Spleen (tissue), 11 donors: ENCODE measurements around the gene CEP131. TPM values are rescaled to one million over a fixed set of nuclear protein-coding genes. Genes with fewer than 3 reads are reported as not detected.
"Not testable (repeated sequence)": the region's sequence is repeated elsewhere in the genome, so short reads cannot be mapped to it uniquely, and the experiment has no call there.

Source experiments
- DNase-seq: peaks from one replicate; pipeline ENCODE4 v3.0.0-alpha.2; 2020
- H3K27ac ChIP-seq, 8 donors: fragments of 200-600 bp; sonication (generic) in 7 of 8; 1 replicate in 4 of 8; 2 replicates in 4 of 8; pipeline versions ENCODE4 v1.5.0 to v1.8.0; 2016 to 2021; ENCODE audit warnings: inconsistent platforms in 4 of 8, mild to moderate bottlenecking in 4 of 8, moderate library complexity in 1 of 8
- H3K27me3 ChIP-seq, 7 donors: fragments of 200-600 bp; sonication (generic) in 6 of 7; replicated peaks in 1 of 7; 1 replicate in 4 of 7; 2 replicates in 3 of 7; pipeline versions ENCODE4 v1.5.0 to v1.8.0; 2016 to 2021; ENCODE audit warnings: inconsistent platforms in 3 of 7, mild to moderate bottlenecking in 1 of 7
- H3K36me3 ChIP-seq, 6 donors: fragments of 200-600 bp; sonication (generic) in 5 of 6; 1 replicate in 4 of 6; 2 replicates in 2 of 6; pipeline versions ENCODE4 v1.5.0 to v1.8.0; 2016 to 2021; ENCODE audit warnings: inconsistent platforms in 2 of 6
- H3K4me1 ChIP-seq, 6 donors: fragments of 200-600 bp; sonication (generic) in 5 of 6; 1 replicate in 3 of 6; 2 replicates in 3 of 6; pipeline versions ENCODE4 v1.5.0 to v1.8.0; 2016 to 2021; ENCODE audit warnings: inconsistent platforms in 3 of 6
- H3K4me3 ChIP-seq, 8 donors: fragments of 200-600 bp; sonication (generic) in 7 of 8; 1 replicate in 4 of 8; 2 replicates in 4 of 8; pipeline versions ENCODE4 v1.5.0 to v1.8.0; 2016 to 2021; ENCODE audit warnings: inconsistent platforms in 4 of 8, mild to moderate bottlenecking in 4 of 8, moderate library complexity in 2 of 8
- H3K9me3 ChIP-seq, 8 donors: fragments of 200-600 bp; sonication (generic) in 7 of 8; 1 replicate in 4 of 8; 2 replicates in 4 of 8; pipeline versions ENCODE4 v1.5.0 to v1.8.0; 2016 to 2021; ENCODE audit warnings: inconsistent platforms in 4 of 8
- CTCF ChIP-seq, 11 experiments: fragments of 200-600 bp in 7 of 11; fragments of 450-650 bp in 4 of 11; sonication (generic) in 4 of 11; IDR thresholded peaks in 8 of 11; conservative IDR thresholded peaks in 3 of 11; 1 replicate in 7 of 11; 2 replicates in 4 of 11; pipeline versions ENCODE4 v1.4.0 to v1.8.0; 2016 to 2021; ENCODE audit warnings: antibody characterized with exemption in 11 of 11, inconsistent platforms in 4 of 11, mild to moderate bottlenecking in 1 of 11
- POLR2A ChIP-seq, 3 donors: fragments of 450-650 bp; IDR thresholded peaks; one replicate each; pipeline ENCODE4 v1.5.1; 2017; ENCODE audit warnings: antibody characterized with exemption in 3 of 3, mild to moderate bottlenecking in 1 of 3
- POLR2AphosphoS5 ChIP-seq, 3 donors: sonication (generic); formaldehyde crosslinking; IDR thresholded peaks; one replicate each; pipeline ENCODE4 v1.5.1; 2017; ENCODE audit warnings: antibody characterized with exemption in 3 of 3
- WGBS, 5 donors: extraction: QIAGEN DNeasy Blood & Tissue Kit in 3 of 5; methylation state at CpG; one replicate each; pipeline versions ENCODE4 v1.1.5 to v1.1.7; 2013 to 2018; 5-methylcytosine and 5-hydroxymethylcytosine counted together
- intact Hi-C: fragments of 100-400 bp; cut with DNase I; formaldehyde crosslinking; loops from one replicate; pipeline ENCODE4 v1.15.0; 2023; ENCODE audit warnings: low total_unique reads
- polyA plus RNA-seq, 3 donors: library from polyadenylated mRNA; stranded (reverse); fragments of 200-250 nt; gene quantifications; one replicate each; pipeline ENCODE4 v1.2.1, GENCODE V29; 2013
- total RNA-seq, 7 donors: library from RNA; depleted of rRNA in 3 of 7; stranded (reverse); fragments of >200 nt in 3 of 7; fragmentation: NEBNext Ultra II Directional in 4 of 7; extraction: Animal tissue kit (Norgen Biotek cat#: 25700) in 4 of 7; gene quantifications; one replicate each; pipeline versions ENCODE4 v1.1.0 to v1.2.1, GENCODE V29; 2016 to 2021
- donor health status: healthy with polysubstance abuse.
- donor health status: DM: no; HTN: no; CAD: no; lungs with moderate emphysema.
- donor health status: DM: no; HTN: no; CAD: no.
- donor health status: Bipolar disorder and iron deficiency.
- donor health status: healthy.
- donor health status: DM: no; HTN: no; CAD: no.
- donor health status: DM: yes; HTN: yes; CAD: no.

CEP131 gene
- total and polyA plus RNA-seq, 10 donors, result 8.5 to 26.7 (median 13.3) TPM

- Histone ChIP-seq H3K4me3 (peak overlapping the region in 1 of 8 donors; percentile 71), H3K27ac (peak overlapping the region in 4 of 8 donors; percentile 14 to 27 (median 18)), H3K36me3 (peaks cover 0 to 3% (median 0%) of the 10 kb centered on the region in 6 donors), H3K9me3 (no peaks in the 10 kb centered on the region), H3K27me3 (peaks cover 0 to 38% (median 4%) of the 10 kb centered on the region in 7 donors), H3K4me1 (peaks cover 6 to 60% (median 29%) of the 10 kb centered on the region in 6 donors)
- intact Hi-C loops, result no loop called here
- TF ChIP-seq CTCF (IDR thresholded peaks at IDR 0.05 in 8 of 11, conservative IDR thresholded peaks at IDR 0.05 in 3 of 11) (no peak), POLR2AphosphoS5 (IDR thresholded peaks at IDR 0.05) (no peak), POLR2A (IDR thresholded peaks at IDR 0.05) (no peak)
- WGBS, 5 donors, result 76 to 84% (median 81%) methylated on average over 25 to 39 of the region's 39 CpGs
- peak; percentile 76 for DNase-seq
Observed at GRCh38 chr17:81157848-81158687, 64.7 kb downstream of the CEP131 start.

GRCh38 chr17:81156866-81157805 lies 65.6 kb downstream of the CEP131 start:
- Histone ChIP-seq H3K36me3 (peaks cover 0 to 3% (median 0%) of the 10 kb centered on the region in 6 donors), H3K27ac (peak overlapping the region in 2 of 8 donors; percentile 14 to 27), H3K4me1 (peaks cover 6 to 70% (median 36%) of the 10 kb centered on the region in 6 donors), H3K9me3 (no peaks in the 10 kb centered on the region), H3K27me3 (peaks cover 0 to 30% (median 4%) of the 10 kb centered on the region in 7 donors), H3K4me3 (peak overlapping the region in 1 of 8 donors; percentile 71)
- 85 to 95% (median 92%) methylated on average over 25 to 38 of the region's 38 CpGs for WGBS, 5 donors
- intact Hi-C loops, result no loop called here
- TF ChIP-seq CTCF (IDR thresholded peaks at IDR 0.05 in 8 of 11, conservative IDR thresholded peaks at IDR 0.05 in 3 of 11) (no peak), POLR2AphosphoS5 (IDR thresholded peaks at IDR 0.05) (no peak), POLR2A (IDR thresholded peaks at IDR 0.05) (no peak)
- peak; percentile 72 for DNase-seq

- H3K9me3 ChIP-seq, result no peaks in the 10 kb centered on the region
- peak; percentile 77 for DNase-seq
- TF ChIP-seq POLR2AphosphoS5 (IDR thresholded peaks at IDR 0.05) (no peak), POLR2A (IDR thresholded peaks at IDR 0.05) (no peak), CTCF (IDR thresholded peaks at IDR 0.05 in 8 of 11, conservative IDR thresholded peaks at IDR 0.05 in 3 of 11) (no peak)
- no peak overlapping the region for H3K4me3 ChIP-seq
- intact Hi-C loops, result no loop called here
- WGBS, 5 donors, result 65 to 89% (median 73%) methylated on average over 18 of the region's 18 CpGs
- peaks cover 0 to 71% (median 44%) of the 10 kb centered on the region in 6 donors for H3K4me1 ChIP-seq
- peak overlapping the region in 3 of 8 donors; percentile 54 to 88 (median 55) for H3K27ac ChIP-seq
- H3K27me3 ChIP-seq, result peaks cover 0 to 15% (median 3%) of the 10 kb centered on the region in 7 donors
- peaks cover 0 to 3% (median 0%) of the 10 kb centered on the region in 6 donors for H3K36me3 ChIP-seq
Observed at GRCh38 chr17:81154961-81155360, 67.8 kb downstream of the CEP131 start.

- DNase-seq, H3K4me3 ChIP-seq, H3K36me3 ChIP-seq, H3K27me3 ChIP-seq, intact Hi-C loops, H3K9me3 ChIP-seq: not testable (repeated sequence)
- 91 to 96% (median 93%) methylated on average over 9 of the region's 9 CpGs for WGBS, 5 donors
- Histone ChIP-seq H3K4me1 (peaks cover 0 to 71% (median 43%) of the 10 kb centered on the region in 6 donors), H3K27ac (peak overlapping the region in 3 of 8 donors; percentile 81 to 92 (median 88))
Observed at GRCh38 chr17:81154016-81154415, 68.7 kb downstream of the CEP131 start.
